WI38 (cell line): ENCODE data around the gene ABHD2.
A peak's percentile ranks its signal among the peaks of the same experiment; 100 is the strongest.

ENCODE experiments used
- H3K4me3 ChIP-seq: 2 replicates; pipeline ENCODE4 v1.5.1; 2011; ENCODE audit warnings: low read depth, mild to moderate bottlenecking, control low read depth, low read length
- CTCF ChIP-seq: IDR thresholded peaks from 2 replicates; pipeline ENCODE4 v1.5.1; 2012; ENCODE audit warnings: low read depth, mild to moderate bottlenecking, control low read depth, low read length

ABHD2 gene

GRCh38 chr15:89200182-89200581, 111.9 kb downstream of the ABHD2 start:
- no peak overlapping the region for H3K4me3 ChIP-seq
- TF ChIP-seq CTCF = no peak

DNA sequence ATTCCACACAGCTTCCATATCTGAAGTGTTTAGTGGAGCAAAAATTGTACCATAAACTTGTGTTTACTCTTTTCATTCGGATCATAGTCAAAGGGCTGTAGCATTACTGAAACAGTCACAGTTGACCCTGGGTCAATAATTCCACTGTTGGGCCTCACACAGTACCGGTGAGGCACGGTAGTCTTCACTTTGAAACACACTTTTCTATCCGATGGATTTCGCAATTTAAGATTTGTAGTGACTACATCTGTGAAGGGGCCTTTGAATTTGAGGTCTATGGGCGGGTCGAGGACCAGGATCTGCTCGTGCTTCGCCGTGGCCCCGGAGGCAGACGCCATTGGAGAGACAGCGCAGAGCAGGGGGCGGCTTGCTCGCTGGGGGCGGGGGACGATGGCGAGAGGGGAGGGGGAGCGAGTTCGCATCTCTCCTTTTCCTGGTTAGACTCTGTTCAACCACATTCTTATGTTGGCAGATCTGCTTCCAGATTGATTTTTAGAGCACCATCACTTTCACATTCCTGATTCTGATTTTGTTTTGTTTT, 113.3 kb downstream of the ABHD2 start:
- TF ChIP-seq CTCF = no peak

GRCh38 chr15:89203705-89204273, 115.5 kb downstream of the ABHD2 start:
- no peak overlapping the region for H3K4me3 ChIP-seq
- no peak for TF ChIP-seq CTCF

More for the DNA sequence above, 113.3 kb downstream of the ABHD2 start:
- H3K4me3 ChIP-seq = no peak overlapping the region

- no peak for TF ChIP-seq CTCF
- H3K4me3 ChIP-seq = no peak overlapping the region
These were observed 117.8 kb downstream of the ABHD2 start for GRCh38 chr15:89205991-89206585.

DNA sequence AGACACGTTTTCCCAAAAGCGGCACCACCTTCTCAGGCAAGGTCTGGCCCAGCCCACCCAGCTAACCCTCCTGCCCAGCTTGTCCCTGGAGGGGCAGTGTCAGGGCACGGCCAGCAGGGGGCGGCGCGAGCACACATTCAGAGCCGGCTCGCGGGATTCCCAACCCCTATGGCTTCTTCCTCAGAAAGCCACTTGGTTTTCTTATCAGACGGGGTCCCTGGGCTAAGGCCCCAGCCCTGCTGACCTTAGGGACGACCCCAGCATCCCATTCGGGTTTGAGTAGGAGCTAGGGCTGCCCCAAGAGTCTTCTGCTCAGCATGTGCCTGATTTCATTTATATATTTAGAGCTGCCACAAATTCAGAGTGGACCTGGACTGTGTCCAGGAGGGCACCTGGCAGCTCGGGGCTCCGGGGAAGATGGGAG, 118.7 kb downstream of the ABHD2 start:
- no peak overlapping the region for H3K4me3 ChIP-seq
- peak; percentile 97 for TF ChIP-seq CTCF

- H3K4me3 ChIP-seq = no peak overlapping the region
- TF ChIP-seq CTCF = no peak
These were observed 120.0 kb downstream of the ABHD2 start for GRCh38 chr15:89208256-89208655.

- H3K4me3 ChIP-seq = no peak overlapping the region
- no peak for TF ChIP-seq CTCF
These were observed 120.8 kb downstream of the ABHD2 start for GRCh38 chr15:89209057-89209456.
